H9 (cell line): ENCODE data around the gene VEGFB. TPM values are rescaled to one million over a fixed set of nuclear protein-coding genes. Genes with fewer than 3 reads are reported as not detected.

Experiments
- DNase-seq: peaks from one replicate; pipeline ENCODE4 v3.0.0-alpha.2; 2017
- H2AFZ ChIP-seq: one replicate; pipeline ENCODE4 v1.6.1; 2013; ENCODE audit warnings: mild to moderate bottlenecking, low read length, control low read depth, moderate library complexity
- H2AK5ac ChIP-seq: 2 replicates; pipeline ENCODE4 v1.6.1; 2013; ENCODE audit warnings: low read length, control low read depth, mixed read lengths; ENCODE audit not compliant: insufficient read length
- H2BK120ac ChIP-seq: one replicate; pipeline ENCODE4 v1.6.1; 2013; ENCODE audit warnings: low read depth, mild to moderate bottlenecking, low read length, control low read depth, inconsistent platforms; ENCODE audit not compliant: poor library complexity, severe bottlenecking
- H2BK12ac ChIP-seq: 2 replicates; pipeline ENCODE4 v1.6.1; 2013; ENCODE audit warnings: low read length, control low read depth, mixed read lengths, low read depth; ENCODE audit not compliant: insufficient read length
- H2BK15ac ChIP-seq: 2 replicates; pipeline ENCODE4 v1.6.1; 2013; ENCODE audit warnings: low read depth, low read length, control low read depth
- H2BK20ac ChIP-seq: one replicate; pipeline ENCODE4 v1.6.1; 2013; ENCODE audit warnings: low read depth, mild to moderate bottlenecking, low read length, control low read depth, inconsistent platforms; ENCODE audit not compliant: poor library complexity, severe bottlenecking
- H2BK5ac ChIP-seq: 2 replicates; pipeline ENCODE4 v1.6.1; 2013; ENCODE audit warnings: low read length, control low read depth, mixed read lengths; ENCODE audit not compliant: insufficient read length
- H3K14ac ChIP-seq: 2 replicates; pipeline ENCODE4 v1.6.1; 2013; ENCODE audit warnings: low read length, control low read depth; ENCODE audit not compliant: insufficient read depth
- H3K18ac ChIP-seq: 2 replicates; pipeline ENCODE4 v1.6.1; 2013; ENCODE audit warnings: low read depth, mild to moderate bottlenecking, mixed read lengths, low read length, control low read depth; ENCODE audit not compliant: insufficient read length
- H3K23ac ChIP-seq: 2 replicates; pipeline ENCODE4 v1.6.1; 2013; ENCODE audit warnings: low read length, control low read depth, mixed read lengths, low read depth; ENCODE audit not compliant: insufficient read length
- H3K23me2 ChIP-seq: 2 replicates; pipeline ENCODE4 v1.6.1; 2013; ENCODE audit warnings: low read depth, mild to moderate bottlenecking, mixed read lengths, low read length, control low read depth; ENCODE audit not compliant: insufficient read length, poor library complexity, severe bottlenecking
- H3K27ac ChIP-seq: 2 replicates; pipeline ENCODE4 v1.5.1; 2013; ENCODE audit warnings: low read length, control low read depth, mixed read lengths, low read depth; ENCODE audit not compliant: insufficient read length
- H3K27me3 ChIP-seq: 2 replicates; pipeline ENCODE4 v1.6.1; 2013; ENCODE audit warnings: low read length, control low read depth, inconsistent platforms; ENCODE audit not compliant: insufficient read depth
- H3K4ac ChIP-seq: 2 replicates; pipeline ENCODE4 v1.6.1; 2013; ENCODE audit warnings: low read depth, mild to moderate bottlenecking, control low read depth, inconsistent platforms, low read length, moderate library complexity
- H3K4me1 ChIP-seq: 2 replicates; pipeline ENCODE4 v1.6.1; 2013; ENCODE audit warnings: low read length, control low read depth, inconsistent platforms; ENCODE audit not compliant: insufficient read depth
- H3K4me2 ChIP-seq: 2 replicates; pipeline ENCODE4 v1.6.1; 2013; ENCODE audit warnings: low read length, control low read depth, mixed read lengths; ENCODE audit not compliant: insufficient read length, insufficient read depth
- H3K56ac ChIP-seq: 2 replicates; pipeline ENCODE4 v1.6.1; 2013; ENCODE audit warnings: low read depth, mild to moderate bottlenecking, mixed read lengths, low read length, control low read depth; ENCODE audit not compliant: insufficient read length
- H3K79me1 ChIP-seq: 2 replicates; pipeline ENCODE4 v1.6.1; 2013; ENCODE audit warnings: low read depth, mild to moderate bottlenecking, moderate library complexity, low read length, control low read depth, inconsistent platforms; ENCODE audit not compliant: insufficient read depth, poor library complexity, severe bottlenecking
- H3K79me2 ChIP-seq: 2 replicates; pipeline ENCODE4 v1.6.1; 2013; ENCODE audit warnings: low read length, control low read depth, inconsistent platforms; ENCODE audit not compliant: insufficient read depth
- H3K9ac ChIP-seq: 2 replicates; pipeline ENCODE4 v1.6.1; 2013; ENCODE audit warnings: low read length, control low read depth, mixed read lengths; ENCODE audit not compliant: insufficient read length; ENCODE audit errors: extremely low read depth
- H3K9me3 ChIP-seq: one replicate; pipeline ENCODE4 v1.6.1; 2013; ENCODE audit warnings: low read depth, low read length, inconsistent platforms; ENCODE audit not compliant: control insufficient read depth
- H3T11ph ChIP-seq: one replicate; pipeline ENCODE4 v1.6.1; 2013; ENCODE audit warnings: mild to moderate bottlenecking, low read length, control low read depth, inconsistent platforms
- H4K20me1 ChIP-seq: one replicate; pipeline ENCODE4 v1.6.1; 2013; ENCODE audit not compliant: control insufficient read depth, insufficient read length, insufficient read depth
- H4K5ac ChIP-seq: 2 replicates; pipeline ENCODE4 v1.6.1; 2013; ENCODE audit warnings: low read depth, mild to moderate bottlenecking, mixed read lengths, low read length, control low read depth; ENCODE audit not compliant: insufficient read length
- H4K8ac ChIP-seq: replicated peaks from 2 replicates; pipeline ENCODE4 v1.6.1; 2013; ENCODE audit warnings: low read length, control low read depth, mixed read lengths, low read depth; ENCODE audit not compliant: insufficient read length
- H4K91ac ChIP-seq: 2 replicates; pipeline ENCODE4 v1.6.1; 2013; ENCODE audit warnings: low read depth, mild to moderate bottlenecking, moderate library complexity, mixed read lengths, low read length, control low read depth; ENCODE audit not compliant: insufficient read length
- H3K27ac Mint-ChIP-seq, 3 experiments: 2 replicates in 2 of 3; 3 replicates in 1 of 3; pipeline ENCODE4 v1.8.0; 2020 to 2021; ENCODE audit warnings: mixed read lengths in 3 of 3, mild to moderate bottlenecking in 1 of 3, moderate library complexity in 1 of 3
- H3K27me3 Mint-ChIP-seq: 2 replicates; pipeline ENCODE4 v1.8.0; 2021; ENCODE audit warnings: low read depth, mild to moderate bottlenecking, moderate library complexity, mixed read lengths
- H3K36me3 Mint-ChIP-seq, 3 experiments: 2 replicates in 2 of 3; 3 replicates in 1 of 3; pipeline ENCODE4 v1.8.0; 2020 to 2021; ENCODE audit warnings: low read depth in 3 of 3, mixed read lengths in 3 of 3; ENCODE audit not compliant: insufficient read depth in 1 of 3
- H3K4me1 Mint-ChIP-seq, 2 experiments: 2 replicates each; pipeline ENCODE4 v1.8.0; 2020; ENCODE audit warnings: mixed read lengths in 2 of 2
- H3K4me3 Mint-ChIP-seq, 2 experiments: 2 replicates in 1 of 2; 3 replicates in 1 of 2; pipeline ENCODE4 v1.8.0; 2020 to 2021; ENCODE audit warnings: mild to moderate bottlenecking in 2 of 2, mixed read lengths in 2 of 2, moderate library complexity in 1 of 2
- H3K9me3 Mint-ChIP-seq, 2 experiments: 2 replicates in 1 of 2; 3 replicates in 1 of 2; pipeline ENCODE4 v1.8.0; 2020; ENCODE audit warnings: mild to moderate bottlenecking in 2 of 2, mixed read lengths in 2 of 2, moderate library complexity in 1 of 2
- WGBS: extraction: QIAGEN DNeasy Blood & Tissue Kit; methylation state at CpG from one replicate; pipeline ENCODE4 v1.1.7; 2013; ENCODE audit warnings: missing lambda C conversion rate, low lambda C conversion rate, mixed read lengths; ENCODE audit not compliant: insufficient read length; ENCODE audit errors: extremely low coverage; 5-methylcytosine and 5-hydroxymethylcytosine counted together
- total RNA-seq: library from RNA; stranded (reverse); gene quantifications from 2 replicates; pipeline ENCODE4 v1.2.1, GENCODE V29; 2021
- TF ChIP-seq, protein P1 (sequence below): fragments of 200-600 bp; sonication (generic); conservative IDR thresholded peaks from 3 replicates; pipeline ENCODE4 v1.8.0; 2021; ENCODE audit warnings: antibody characterized with exemption, mild to moderate bottlenecking

Gene VEGFB
- total RNA-seq, 1 experiment from 2014 or later: 57.7 TPM

DNA sequence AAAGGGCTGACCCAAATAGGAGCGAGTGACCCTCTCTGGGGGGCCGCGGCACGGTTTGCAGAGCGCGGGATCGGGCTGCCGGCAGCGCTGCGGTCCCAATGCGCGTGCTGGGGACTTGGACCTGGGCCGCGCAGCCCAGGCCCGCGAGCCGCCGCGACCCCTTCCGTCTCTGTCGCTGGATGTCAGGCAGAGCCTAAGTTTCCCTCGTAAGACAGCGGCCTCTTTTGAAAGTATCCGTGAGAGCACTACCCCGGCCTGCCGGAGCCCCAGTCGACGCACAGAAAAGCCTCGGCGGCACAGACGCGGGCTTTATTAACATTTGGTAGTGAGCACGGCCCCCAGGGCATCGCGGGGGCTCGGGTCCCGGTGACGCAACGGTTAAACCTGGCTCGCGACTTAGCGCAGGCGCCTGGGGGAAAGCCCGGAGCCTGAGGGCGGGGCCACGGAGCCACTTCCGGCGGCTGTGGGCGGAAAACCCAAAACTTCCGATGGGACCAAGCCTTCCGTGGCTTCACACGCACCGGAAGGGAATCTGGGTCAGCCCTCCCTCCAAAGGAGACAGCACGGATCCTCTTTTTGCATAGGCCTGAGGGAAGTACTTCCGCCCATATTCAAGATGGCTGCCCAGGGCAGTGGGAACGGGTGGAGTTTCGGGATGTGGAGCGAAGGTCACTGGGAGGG lies 35.3 kb downstream of the VEGFB start:
- peaks cover 2% of the 10 kb centered on the region for H4K20me1 ChIP-seq

More for the DNA sequence above, 35.3 kb downstream of the VEGFB start:
- Histone ChIP-seq H2AFZ (no peak overlapping the region), H4K5ac (no peak overlapping the region), H4K8ac (no peak overlapping the region), H3K79me2 (no peaks in the 10 kb centered on the region), H3K23ac (no peak overlapping the region), H2BK120ac (peak overlapping the region; percentile 24), H3K14ac (peak overlapping the region; percentile 32), H3K27me3 (no peaks in the 10 kb centered on the region), H3K9me3 (no peaks in the 10 kb centered on the region), H3K4ac (no peak overlapping the region; the same call in 1 of the 2 replicates), H2BK12ac (no peak overlapping the region), H2AK5ac (no peak overlapping the region), H3K79me1 (no peaks in the 10 kb centered on the region), H2BK20ac (no peak overlapping the region), H3K18ac (peak overlapping the region; percentile 68), H3K27ac (peak overlapping the region; percentile 33), H3K4me2 (peak overlapping the region; percentile 59), H4K91ac (no peak overlapping the region), H3K9ac (peak overlapping the region; percentile 68), H3K4me1 (no peaks in the 10 kb centered on the region), H3K56ac (no peak overlapping the region), H3T11ph (no peak overlapping the region), H2BK15ac (no peak overlapping the region), H2BK5ac (no peak overlapping the region), H3K23me2 (peaks cover 15% of the 10 kb centered on the region)
- no peaks in the 10 kb centered on the region; the same call in none of the 2 replicates for H3K27me3 Mint-ChIP-seq
- peaks cover 21 to 26% of the 10 kb centered on the region in 2 experiments for H3K4me1 Mint-ChIP-seq
- WGBS: no CpG with 5 or more reads among the region's 58 CpGs
- H3K4me3 Mint-ChIP-seq: peak overlapping the region; percentile 97 to 99
- TF ChIP-seq, protein P1, sequence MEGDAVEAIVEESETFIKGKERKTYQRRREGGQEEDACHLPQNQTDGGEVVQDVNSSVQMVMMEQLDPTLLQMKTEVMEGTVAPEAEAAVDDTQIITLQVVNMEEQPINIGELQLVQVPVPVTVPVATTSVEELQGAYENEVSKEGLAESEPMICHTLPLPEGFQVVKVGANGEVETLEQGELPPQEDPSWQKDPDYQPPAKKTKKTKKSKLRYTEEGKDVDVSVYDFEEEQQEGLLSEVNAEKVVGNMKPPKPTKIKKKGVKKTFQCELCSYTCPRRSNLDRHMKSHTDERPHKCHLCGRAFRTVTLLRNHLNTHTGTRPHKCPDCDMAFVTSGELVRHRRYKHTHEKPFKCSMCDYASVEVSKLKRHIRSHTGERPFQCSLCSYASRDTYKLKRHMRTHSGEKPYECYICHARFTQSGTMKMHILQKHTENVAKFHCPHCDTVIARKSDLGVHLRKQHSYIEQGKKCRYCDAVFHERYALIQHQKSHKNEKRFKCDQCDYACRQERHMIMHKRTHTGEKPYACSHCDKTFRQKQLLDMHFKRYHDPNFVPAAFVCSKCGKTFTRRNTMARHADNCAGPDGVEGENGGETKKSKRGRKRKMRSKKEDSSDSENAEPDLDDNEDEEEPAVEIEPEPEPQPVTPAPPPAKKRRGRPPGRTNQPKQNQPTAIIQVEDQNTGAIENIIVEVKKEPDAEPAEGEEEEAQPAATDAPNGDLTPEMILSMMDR: peak; percentile 18; the same call in 1 of the 3 replicates
- H3K36me3 Mint-ChIP-seq: peaks cover 11 to 31% (median 23%) of the 10 kb centered on the region in 3 experiments; a peak in 6 of 7 replicates
- peak; percentile 99 for DNase-seq
- H3K27ac Mint-ChIP-seq: peak overlapping the region; percentile 99 to 100 (median 100)
- no peaks in the 10 kb centered on the region for H3K9me3 Mint-ChIP-seq
